Measurements from ENCODE around the gene MAP3K2. TPM values are rescaled to one million over a fixed set of nuclear protein-coding genes. Genes with fewer than 3 reads are reported as not detected.
A peak's percentile ranks its signal among the peaks of the same experiment; 100 is the strongest.

Gene MAP3K2
- total RNA-seq, result 31.3 TPM
- polyA plus RNA-seq, result 16.5 TPM
- long read RNA-seq, donor 1, result 0 reads
- long read RNA-seq, donor 2, partial matches to known transcripts, result 11 of 36 reads
- long read RNA-seq, donor 2, other reads (novel, unspliced or antisense), result 25 of 36 reads
- long read RNA-seq, donor 3, partial matches to known transcripts, result 9 of 15 reads
- long read RNA-seq, donor 3, other reads (novel, unspliced or antisense), result 6 of 15 reads
- long read RNA-seq, donor 4, partial matches to known transcripts, result 8 of 9 reads
- long read RNA-seq, donor 4, other reads (novel, unspliced or antisense), result 0 of 9 reads
- long read RNA-seq, donor 5, partial matches to known transcripts, result 9 of 26 reads
- long read RNA-seq, donor 5, other reads (novel, unspliced or antisense), result 17 of 26 reads
- long read RNA-seq, donor 6, partial matches to known transcripts, result 0 of 13 reads
- long read RNA-seq, donor 6, other reads (novel, unspliced or antisense), result 11 of 13 reads
- long read RNA-seq, donor 7, result 0 reads
- long read RNA-seq, donor 8, result 0 reads
- long read RNA-seq, donor 9, result 0 reads
- long read RNA-seq, donor 10, partial matches to known transcripts, result 0 of 1 reads
- long read RNA-seq, donor 10, other reads (novel, unspliced or antisense), result 0 of 1 reads

- H3K4me1 ChIP-seq (ENCODE audit: control insufficient read depth in 2 of 2, insufficient read depth in 2 of 2, low read length in 2 of 2), result peaks cover 19 to 36% of the 10 kb centered on the region in 2 donors
Measured at GRCh38 chr2:127387655-127388422, at the start of gene MAP3K2. TSS of gene MAP3K2 (minus strand) at chr2:127387975. CDS start at chr2:127343129, 44,846 bp downstream.

GRCh38 chr2:127437056-127437455, 49.3 kb upstream of the MAP3K2 start:
- Histone ChIP-seq H3K9me3 (ENCODE audit: control insufficient read depth in 2 of 2, insufficient read depth in 1 of 2, low read length in 1 of 2) (peaks cover 0 to 2% of the 10 kb centered on the region in 2 donors), H3K4me3 (ENCODE audit: low read length in 2 of 2) (no peak overlapping the region), H3K36me3 (ENCODE audit: control insufficient read depth in 2 of 2, insufficient read depth in 2 of 2, low read length in 1 of 2) (no peaks in the 10 kb centered on the region), H3K27me3 (ENCODE audit: control insufficient read depth in 2 of 2, insufficient read depth in 1 of 2, low read length in 1 of 2) (no peaks in the 10 kb centered on the region), H3K4me1 (ENCODE audit: control insufficient read depth in 2 of 2, insufficient read depth in 2 of 2, low read length in 2 of 2) (no peaks in the 10 kb centered on the region), H3K27ac (ENCODE audit: low read depth in 1 of 2, low read length in 1 of 2) (no peak overlapping the region)
- 96% methylated on average over 9 of the region's 9 CpGs for WGBS
- no peak for DNase-seq (ENCODE audit: low read depth in 6 of 9, low spot score in 9 of 9)

More at GRCh38 chr2:127387655-127388422, at the start of gene MAP3K2:
- WGBS, result under 1% methylated on average over 100 of the region's 100 CpGs
- peak; percentile 65 to 95 (median 90) for DNase-seq (ENCODE audit: low read depth in 6 of 9, low spot score in 9 of 9)
- peak within 1 kb of the TSS; percentile 69 to 95 for H3K4me3 ChIP-seq (ENCODE audit: low read length in 2 of 2)
- peak within 1 kb of the TSS; percentile 99 to 100 for H3K27ac ChIP-seq (ENCODE audit: low read depth in 1 of 2, low read length in 1 of 2)
- H3K9me3 ChIP-seq (ENCODE audit: control insufficient read depth in 2 of 2, insufficient read depth in 1 of 2, low read length in 1 of 2), result no peaks in the 10 kb centered on the region
- H3K36me3 ChIP-seq (ENCODE audit: control insufficient read depth in 2 of 2, insufficient read depth in 2 of 2, low read length in 1 of 2), result peaks cover 0 to 3% of the 10 kb centered on the region in 2 donors
- no peaks in the 10 kb centered on the region for H3K27me3 ChIP-seq (ENCODE audit: control insufficient read depth in 2 of 2, insufficient read depth in 1 of 2, low read length in 1 of 2)

DNA sequence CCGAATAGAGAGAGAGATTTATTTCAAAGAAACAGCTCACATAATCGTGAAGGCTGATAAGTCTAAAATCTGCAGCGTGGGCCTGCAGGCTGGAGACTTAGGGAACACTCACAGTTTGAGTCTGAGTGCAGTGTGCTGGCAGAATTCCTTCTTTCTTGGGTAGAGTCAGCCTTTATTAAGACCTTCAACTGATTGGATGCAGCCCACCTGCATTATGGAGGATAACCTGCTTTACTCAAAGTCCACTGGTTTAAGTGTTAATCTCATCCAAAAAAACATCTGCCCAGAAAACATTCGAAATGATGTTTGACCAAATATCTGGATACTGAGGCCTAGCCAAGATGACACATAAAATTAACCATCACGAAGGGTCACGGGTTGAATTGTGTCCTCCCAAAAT, 46.7 kb upstream of the MAP3K2 start:
- Histone ChIP-seq H3K4me3 (ENCODE audit: low read length in 2 of 2) (no peak overlapping the region), H3K4me1 (ENCODE audit: control insufficient read depth in 2 of 2, insufficient read depth in 2 of 2, low read length in 2 of 2) (no peaks in the 10 kb centered on the region), H3K27ac (ENCODE audit: low read depth in 1 of 2, low read length in 1 of 2) (no peak overlapping the region), H3K27me3 (ENCODE audit: control insufficient read depth in 2 of 2, insufficient read depth in 1 of 2, low read length in 1 of 2) (no peaks in the 10 kb centered on the region), H3K36me3 (ENCODE audit: control insufficient read depth in 2 of 2, insufficient read depth in 2 of 2, low read length in 1 of 2) (no peaks in the 10 kb centered on the region), H3K9me3 (ENCODE audit: control insufficient read depth in 2 of 2, insufficient read depth in 1 of 2, low read length in 1 of 2) (peaks cover 0 to 2% of the 10 kb centered on the region in 2 donors)
- 98% methylated on average over 6 of the region's 6 CpGs for WGBS
- DNase-seq (ENCODE audit: low read depth in 6 of 9, low spot score in 9 of 9), result no peak

- Histone ChIP-seq H3K36me3 (ENCODE audit: control insufficient read depth in 2 of 2, insufficient read depth in 2 of 2, low read length in 1 of 2) (no peaks in the 10 kb centered on the region), H3K4me3 (ENCODE audit: low read length in 2 of 2) (no peak overlapping the region), H3K27me3 (ENCODE audit: control insufficient read depth in 2 of 2, insufficient read depth in 1 of 2, low read length in 1 of 2) (no peaks in the 10 kb centered on the region), H3K27ac (ENCODE audit: low read depth in 1 of 2, low read length in 1 of 2) (no peak overlapping the region), H3K4me1 (ENCODE audit: control insufficient read depth in 2 of 2, insufficient read depth in 2 of 2, low read length in 2 of 2) (no peaks in the 10 kb centered on the region), H3K9me3 (ENCODE audit: control insufficient read depth in 2 of 2, insufficient read depth in 1 of 2, low read length in 1 of 2) (no peaks in the 10 kb centered on the region)
- WGBS, result 88% methylated on average over 14 of the region's 14 CpGs
- DNase-seq (ENCODE audit: low read depth in 6 of 9, low spot score in 9 of 9), result no peak
Measured at GRCh38 chr2:127431408-127432023, 43.7 kb upstream of the MAP3K2 start.

- WGBS, result 82% methylated on average over 7 of the region's 7 CpGs
- no peaks in the 10 kb centered on the region for H3K27me3 ChIP-seq (ENCODE audit: control insufficient read depth in 2 of 2, insufficient read depth in 1 of 2, low read length in 1 of 2)
- no peak for DNase-seq (ENCODE audit: low read depth in 6 of 9, low spot score in 9 of 9)
- H3K36me3 ChIP-seq (ENCODE audit: control insufficient read depth in 2 of 2, insufficient read depth in 2 of 2, low read length in 1 of 2), result no peaks in the 10 kb centered on the region
- H3K4me3 ChIP-seq (ENCODE audit: low read length in 2 of 2), result no peak overlapping the region
- no peak overlapping the region for H3K27ac ChIP-seq (ENCODE audit: low read depth in 1 of 2, low read length in 1 of 2)
- no peaks in the 10 kb centered on the region for H3K9me3 ChIP-seq (ENCODE audit: control insufficient read depth in 2 of 2, insufficient read depth in 1 of 2, low read length in 1 of 2)
- no peaks in the 10 kb centered on the region for H3K4me1 ChIP-seq (ENCODE audit: control insufficient read depth in 2 of 2, insufficient read depth in 2 of 2, low read length in 2 of 2)
Measured at GRCh38 chr2:127429844-127430425, 42.2 kb upstream of the MAP3K2 start.

- peaks cover 0 to under 1% of the 10 kb centered on the region in 2 donors for H3K27me3 ChIP-seq (ENCODE audit: control insufficient read depth in 2 of 2, insufficient read depth in 1 of 2, low read length in 1 of 2)
- H3K9me3 ChIP-seq (ENCODE audit: control insufficient read depth in 2 of 2, insufficient read depth in 1 of 2, low read length in 1 of 2), result no peaks in the 10 kb centered on the region
- H3K4me3 ChIP-seq (ENCODE audit: low read length in 2 of 2), result no peak overlapping the region
- no peak overlapping the region for H3K27ac ChIP-seq (ENCODE audit: low read depth in 1 of 2, low read length in 1 of 2)
- no peaks in the 10 kb centered on the region for H3K36me3 ChIP-seq (ENCODE audit: control insufficient read depth in 2 of 2, insufficient read depth in 2 of 2, low read length in 1 of 2)
- DNase-seq (ENCODE audit: low read depth in 6 of 9, low spot score in 9 of 9), result no peak
- no peaks in the 10 kb centered on the region for H3K4me1 ChIP-seq (ENCODE audit: control insufficient read depth in 2 of 2, insufficient read depth in 2 of 2, low read length in 2 of 2)
- WGBS, result 96% methylated on average over 4 of the region's 4 CpGs
Measured at GRCh38 chr2:127429291-127429690, 41.5 kb upstream of the MAP3K2 start.

DNA sequence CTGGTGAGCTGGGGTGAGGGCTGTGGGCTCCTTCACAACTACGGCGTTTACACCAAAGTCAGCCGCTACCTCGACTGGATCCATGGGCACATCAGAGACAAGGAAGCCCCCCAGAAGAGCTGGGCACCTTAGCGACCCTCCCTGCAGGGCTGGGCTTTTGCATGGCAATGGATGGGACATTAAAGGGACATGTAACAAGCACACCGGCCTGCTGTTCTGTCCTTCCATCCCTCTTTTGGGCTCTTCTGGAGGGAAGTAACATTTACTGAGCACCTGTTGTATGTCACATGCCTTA, 41.0 kb upstream of the MAP3K2 start:
- Histone ChIP-seq H3K4me3 (ENCODE audit: low read length in 2 of 2) (no peak overlapping the region), H3K4me1 (ENCODE audit: control insufficient read depth in 2 of 2, insufficient read depth in 2 of 2, low read length in 2 of 2) (no peaks in the 10 kb centered on the region), H3K27me3 (ENCODE audit: control insufficient read depth in 2 of 2, insufficient read depth in 1 of 2, low read length in 1 of 2) (peaks cover 0 to 5% of the 10 kb centered on the region in 2 donors), H3K9me3 (ENCODE audit: control insufficient read depth in 2 of 2, insufficient read depth in 1 of 2, low read length in 1 of 2) (no peaks in the 10 kb centered on the region), H3K27ac (ENCODE audit: low read depth in 1 of 2, low read length in 1 of 2) (no peak overlapping the region), H3K36me3 (ENCODE audit: control insufficient read depth in 2 of 2, insufficient read depth in 2 of 2, low read length in 1 of 2) (no peaks in the 10 kb centered on the region)
- no peak for DNase-seq (ENCODE audit: low read depth in 6 of 9, low spot score in 9 of 9)
- WGBS, result 95% methylated on average over 6 of the region's 6 CpGs

DNA sequence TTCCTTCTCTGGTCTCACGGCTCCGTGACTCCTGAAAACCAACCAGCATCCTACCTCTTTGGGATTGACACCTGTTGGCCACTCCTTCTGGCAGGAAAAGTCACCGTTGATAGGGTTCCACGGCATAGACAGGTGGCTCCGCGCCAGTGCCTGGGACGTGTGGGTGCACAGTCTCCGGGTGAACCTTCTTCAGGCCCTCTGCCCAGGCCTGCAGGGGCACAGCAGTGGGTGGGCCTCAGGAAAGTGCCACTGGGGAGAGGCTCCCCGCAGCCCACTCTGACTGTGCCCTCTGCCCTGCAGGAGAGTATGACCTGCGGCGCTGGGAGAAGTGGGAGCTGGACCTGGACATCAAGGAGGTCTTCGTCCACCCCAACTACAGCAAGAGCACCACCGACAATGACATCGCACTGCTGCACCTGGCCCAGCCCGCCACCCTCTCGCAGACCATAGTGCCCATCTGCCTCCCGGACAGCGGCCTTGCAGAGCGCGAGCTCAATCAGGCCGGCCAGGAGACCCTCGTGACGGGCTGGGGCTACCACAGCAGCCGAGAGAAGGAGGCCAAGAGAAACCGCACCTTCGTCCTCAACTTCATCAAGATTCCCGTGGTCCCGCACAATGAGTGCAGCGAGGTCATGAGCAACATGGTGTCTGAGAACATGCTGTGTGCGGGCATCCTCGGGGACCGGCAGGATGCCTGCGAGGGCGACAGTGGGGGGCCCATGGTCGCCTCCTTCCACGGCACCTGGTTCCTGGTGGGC, 40.5 kb upstream of the MAP3K2 start:
- Histone ChIP-seq H3K9me3 (ENCODE audit: control insufficient read depth in 2 of 2, insufficient read depth in 1 of 2, low read length in 1 of 2) (no peaks in the 10 kb centered on the region), H3K36me3 (ENCODE audit: control insufficient read depth in 2 of 2, insufficient read depth in 2 of 2, low read length in 1 of 2) (no peaks in the 10 kb centered on the region), H3K27ac (ENCODE audit: low read depth in 1 of 2, low read length in 1 of 2) (no peak overlapping the region), H3K27me3 (ENCODE audit: control insufficient read depth in 2 of 2, insufficient read depth in 1 of 2, low read length in 1 of 2) (peaks cover 0 to 10% of the 10 kb centered on the region in 2 donors), H3K4me1 (ENCODE audit: control insufficient read depth in 2 of 2, insufficient read depth in 2 of 2, low read length in 2 of 2) (peaks cover 0 to 5% of the 10 kb centered on the region in 2 donors), H3K4me3 (ENCODE audit: low read length in 2 of 2) (no peak overlapping the region)
- WGBS, result 97% methylated on average over 36 of the region's 36 CpGs
- DNase-seq (ENCODE audit: low read depth in 6 of 9, low spot score in 9 of 9), result no peak
